Measurements from ENCODE around the gene HLA-DQB2.

DNA sequence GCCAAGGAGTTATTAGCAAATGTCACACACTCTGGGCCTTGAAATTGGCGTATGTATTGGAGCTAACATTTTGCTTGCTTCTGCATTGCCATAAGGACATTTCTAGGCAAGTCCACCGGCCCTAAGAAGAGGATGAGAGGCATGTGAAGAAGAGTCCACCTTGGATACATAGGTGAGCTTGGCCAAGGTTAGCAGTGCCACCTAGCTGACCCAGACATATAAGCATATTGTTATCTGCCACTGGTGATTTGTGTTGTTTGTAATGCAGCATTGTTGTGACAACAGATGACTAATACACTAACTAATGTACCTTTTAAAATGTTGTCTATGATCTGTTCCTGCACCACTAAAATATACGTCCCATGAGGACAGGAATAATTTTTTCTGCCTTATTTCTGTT, 46.9 kb downstream of the HLA-DQB2 start:
- TF ChIP-seq, protein P1, sequence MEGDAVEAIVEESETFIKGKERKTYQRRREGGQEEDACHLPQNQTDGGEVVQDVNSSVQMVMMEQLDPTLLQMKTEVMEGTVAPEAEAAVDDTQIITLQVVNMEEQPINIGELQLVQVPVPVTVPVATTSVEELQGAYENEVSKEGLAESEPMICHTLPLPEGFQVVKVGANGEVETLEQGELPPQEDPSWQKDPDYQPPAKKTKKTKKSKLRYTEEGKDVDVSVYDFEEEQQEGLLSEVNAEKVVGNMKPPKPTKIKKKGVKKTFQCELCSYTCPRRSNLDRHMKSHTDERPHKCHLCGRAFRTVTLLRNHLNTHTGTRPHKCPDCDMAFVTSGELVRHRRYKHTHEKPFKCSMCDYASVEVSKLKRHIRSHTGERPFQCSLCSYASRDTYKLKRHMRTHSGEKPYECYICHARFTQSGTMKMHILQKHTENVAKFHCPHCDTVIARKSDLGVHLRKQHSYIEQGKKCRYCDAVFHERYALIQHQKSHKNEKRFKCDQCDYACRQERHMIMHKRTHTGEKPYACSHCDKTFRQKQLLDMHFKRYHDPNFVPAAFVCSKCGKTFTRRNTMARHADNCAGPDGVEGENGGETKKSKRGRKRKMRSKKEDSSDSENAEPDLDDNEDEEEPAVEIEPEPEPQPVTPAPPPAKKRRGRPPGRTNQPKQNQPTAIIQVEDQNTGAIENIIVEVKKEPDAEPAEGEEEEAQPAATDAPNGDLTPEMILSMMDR (IDR thresholded peaks at IDR 0.05) = no peak
- no peak for TF ChIP-seq EP300 (IDR thresholded peaks at IDR 0.05)
- no peak for TF ChIP-seq POLR2AphosphoS5 (IDR thresholded peaks at IDR 0.05)
